NCI-H146 treated with DMSO at 0.1 percent for 48 hours (cell line): ENCODE results near the gene ALDOB.
A peak's percentile ranks its signal among the peaks of the same experiment; 100 is the strongest.

Experiments used
- DNase-seq: peaks from one replicate; lab custom pipeline; 2025; ENCODE audit not compliant: unreplicated experiment; lab: John Stamatoyannopoulos, UW

Gene ALDOB

DNA sequence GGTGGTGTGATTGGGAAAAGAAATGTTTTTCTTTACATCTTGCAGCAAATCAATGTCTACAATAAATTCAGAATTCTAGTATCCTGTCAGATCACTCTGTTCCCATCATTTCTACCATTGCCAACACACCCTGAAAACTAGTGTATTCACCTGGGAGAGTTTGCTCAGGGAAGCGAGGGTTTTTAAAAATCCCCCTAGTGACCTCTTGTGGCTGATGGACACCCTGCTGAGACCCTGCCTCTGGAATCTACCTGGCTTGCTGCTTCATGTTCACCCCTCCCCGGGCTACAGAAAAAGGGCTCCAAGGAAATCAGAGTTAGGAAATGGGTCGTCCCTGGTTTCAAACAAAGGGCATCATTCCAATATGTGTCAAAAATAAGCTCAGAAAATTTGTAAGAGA lies 21.4 kb upstream of the ALDOB start:
- DNase-seq, result no peak

DNA sequence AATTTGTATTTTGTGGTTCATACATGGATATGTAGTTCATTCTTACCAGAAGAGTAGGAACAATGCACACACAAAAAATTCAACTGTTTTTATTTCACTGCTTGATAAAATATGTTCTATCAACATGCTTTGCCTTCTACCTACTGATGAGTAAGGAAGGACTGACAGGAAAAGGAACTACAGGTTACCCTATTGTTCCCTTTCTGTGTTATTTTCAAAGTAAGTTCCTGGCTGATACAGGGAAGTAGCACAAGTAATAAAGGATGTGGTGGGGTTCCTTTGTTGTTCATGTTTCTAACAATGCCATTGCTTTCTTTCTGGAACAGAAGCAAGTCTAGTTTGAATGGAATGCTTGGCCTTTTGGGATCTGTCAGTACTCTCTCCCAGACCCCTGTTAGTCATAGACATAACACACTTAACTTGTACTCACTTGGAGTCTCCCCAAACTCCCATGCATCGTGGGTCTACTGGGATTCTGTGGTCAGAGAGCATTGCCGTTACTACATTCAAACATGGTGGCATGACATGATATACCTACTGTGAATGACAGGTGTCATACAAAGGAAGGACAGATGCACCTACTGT lies 20.2 kb upstream of the ALDOB start:
- no peak for DNase-seq

DNA sequence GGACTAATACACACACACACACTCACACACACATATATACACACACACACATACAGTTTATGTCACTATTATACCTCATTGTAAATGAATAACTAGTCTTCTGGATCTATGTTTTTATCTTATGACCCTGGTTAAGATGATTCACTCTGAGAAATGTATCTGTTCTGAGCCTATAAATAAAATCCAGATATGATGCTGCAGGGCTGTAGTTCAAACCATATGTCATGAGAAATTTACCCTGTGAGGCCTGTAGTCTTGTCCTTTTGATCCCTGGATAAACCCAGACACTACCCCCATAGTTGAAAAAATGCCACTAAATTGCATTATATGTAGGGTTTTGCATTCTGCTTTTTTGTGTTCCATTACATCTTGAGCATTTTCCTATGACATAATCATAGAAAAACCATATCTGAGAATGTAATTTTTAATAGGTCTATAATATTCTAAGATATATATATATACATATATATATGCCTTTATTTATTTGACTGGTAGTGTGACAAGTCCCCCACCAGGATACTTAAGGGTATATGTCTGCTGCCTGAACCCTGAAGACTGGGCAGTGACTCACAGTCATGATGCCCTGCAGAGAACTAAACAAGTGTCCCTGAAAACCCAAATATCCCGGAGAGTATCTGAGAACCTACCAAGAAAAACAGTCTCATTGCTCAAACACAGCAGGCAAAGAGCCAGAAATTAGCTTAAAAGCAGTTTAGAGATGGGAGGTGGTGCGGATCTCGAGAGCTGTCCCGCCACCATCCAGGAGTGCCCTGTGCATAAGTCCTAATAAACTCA lies 18.4 kb upstream of the ALDOB start:
- no peak for DNase-seq

DNA sequence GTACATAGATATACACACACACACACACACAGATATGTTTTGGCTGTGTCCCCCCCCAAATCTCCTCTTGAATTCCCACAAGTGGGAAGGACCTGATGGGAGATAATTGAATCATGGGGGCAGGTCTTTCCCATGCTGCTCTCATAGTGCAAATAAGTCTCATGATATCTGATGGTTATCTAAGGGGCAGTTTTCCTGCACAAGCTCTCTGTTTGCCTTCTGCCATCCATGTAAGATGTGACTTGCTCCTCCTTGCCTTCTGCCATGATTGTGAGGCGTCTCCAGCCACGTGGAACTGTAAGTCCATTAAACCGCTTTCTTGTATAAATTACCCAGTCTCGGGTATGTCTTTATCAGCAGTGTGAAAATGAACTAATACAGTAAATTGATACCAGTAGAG lies 15.9 kb upstream of the ALDOB start:
- DNase-seq, result no peak

DNA sequence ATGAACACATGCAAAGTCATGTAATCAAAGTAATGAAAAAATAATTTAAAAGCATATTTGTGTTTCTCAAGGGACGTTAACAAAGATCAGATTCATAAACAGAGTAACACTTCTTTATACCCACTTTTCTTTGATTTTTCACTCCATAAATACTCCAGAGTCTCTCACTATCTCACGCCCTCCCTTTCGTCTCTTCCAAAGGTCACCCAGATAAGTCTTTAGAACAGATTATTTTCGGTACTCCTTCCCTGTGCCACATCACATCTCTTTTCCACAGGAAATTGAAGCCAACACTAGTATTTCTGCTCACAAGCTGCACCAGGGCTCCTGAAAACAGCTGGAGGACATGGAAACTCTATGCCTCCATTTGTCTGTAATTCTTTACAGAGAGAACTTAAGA lies 15.4 kb upstream of the ALDOB start:
- no peak for DNase-seq

DNA sequence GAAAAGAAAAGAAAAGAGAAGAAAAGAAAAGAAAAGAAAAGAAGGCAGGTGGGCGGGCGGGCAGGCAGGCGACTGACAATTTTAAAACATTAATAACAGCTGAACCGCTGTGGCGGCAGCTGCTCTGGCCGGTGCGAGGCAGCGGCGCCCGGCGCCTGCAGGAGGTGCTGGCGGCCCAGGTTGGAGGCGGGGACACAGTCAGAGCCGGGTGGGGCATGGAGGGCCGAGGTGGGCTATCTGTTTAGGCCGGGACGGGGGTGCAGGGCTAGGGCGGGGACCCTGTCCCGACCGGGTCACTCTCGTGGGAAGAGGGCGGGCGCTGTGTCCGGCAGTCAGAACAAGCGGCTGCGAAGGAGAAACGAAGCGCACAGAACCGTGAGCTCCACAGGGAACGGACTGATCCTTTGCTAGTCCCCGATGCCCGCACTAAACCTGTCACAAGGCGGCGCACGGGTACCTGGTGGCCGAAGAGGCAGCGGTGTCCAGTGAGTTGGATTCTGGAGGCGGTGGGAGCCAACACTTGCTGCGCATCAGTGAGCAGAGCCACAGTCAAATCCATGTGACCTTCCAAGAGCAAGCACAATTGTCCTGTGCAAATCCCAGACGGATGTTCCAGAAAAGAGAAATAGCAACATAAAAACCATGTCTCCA lies 13.6 kb upstream of the ALDOB start:
- DNase-seq, result peak; percentile 81

DNA sequence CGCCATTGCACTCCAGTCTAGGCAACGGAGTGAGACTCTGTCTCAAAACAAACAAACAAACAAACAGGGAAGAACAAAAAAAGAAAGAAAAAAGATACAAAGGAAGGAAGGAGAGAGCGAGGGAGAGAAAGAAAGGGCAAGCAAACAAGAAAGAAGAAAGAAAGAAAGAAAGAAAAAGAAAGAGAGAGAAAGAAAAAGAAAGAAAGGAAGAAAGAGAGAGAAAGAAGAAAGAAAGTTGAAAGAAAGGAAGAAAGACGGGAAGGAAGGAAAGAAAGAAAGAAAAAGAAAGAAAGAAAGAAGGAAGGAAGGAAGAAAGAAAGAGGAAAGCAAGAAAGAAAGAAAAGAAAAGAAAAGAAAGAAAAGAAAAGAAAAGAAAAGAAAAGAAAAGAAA lies 13.1 kb upstream of the ALDOB start:
- no peak for DNase-seq

DNA sequence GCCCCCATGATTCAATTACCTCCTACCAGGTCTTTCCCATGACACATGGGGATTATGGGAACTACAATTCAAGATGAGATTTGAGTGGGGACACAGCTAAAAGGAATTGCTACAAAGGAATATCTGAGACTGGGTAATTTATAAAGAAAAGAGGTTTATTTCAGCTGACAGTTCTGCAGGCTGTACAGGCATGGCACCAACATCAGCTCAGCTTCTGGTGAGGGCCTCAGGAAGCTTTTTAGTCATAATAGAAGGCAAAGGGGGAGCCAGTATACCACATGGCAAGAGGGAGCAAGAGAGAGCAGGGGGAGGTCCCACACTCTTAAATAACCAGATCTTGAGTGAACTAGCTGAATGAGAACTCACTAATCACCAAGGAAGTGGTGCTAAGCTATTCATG lies 11.2 kb upstream of the ALDOB start:
- DNase-seq, result no peak

DNA sequence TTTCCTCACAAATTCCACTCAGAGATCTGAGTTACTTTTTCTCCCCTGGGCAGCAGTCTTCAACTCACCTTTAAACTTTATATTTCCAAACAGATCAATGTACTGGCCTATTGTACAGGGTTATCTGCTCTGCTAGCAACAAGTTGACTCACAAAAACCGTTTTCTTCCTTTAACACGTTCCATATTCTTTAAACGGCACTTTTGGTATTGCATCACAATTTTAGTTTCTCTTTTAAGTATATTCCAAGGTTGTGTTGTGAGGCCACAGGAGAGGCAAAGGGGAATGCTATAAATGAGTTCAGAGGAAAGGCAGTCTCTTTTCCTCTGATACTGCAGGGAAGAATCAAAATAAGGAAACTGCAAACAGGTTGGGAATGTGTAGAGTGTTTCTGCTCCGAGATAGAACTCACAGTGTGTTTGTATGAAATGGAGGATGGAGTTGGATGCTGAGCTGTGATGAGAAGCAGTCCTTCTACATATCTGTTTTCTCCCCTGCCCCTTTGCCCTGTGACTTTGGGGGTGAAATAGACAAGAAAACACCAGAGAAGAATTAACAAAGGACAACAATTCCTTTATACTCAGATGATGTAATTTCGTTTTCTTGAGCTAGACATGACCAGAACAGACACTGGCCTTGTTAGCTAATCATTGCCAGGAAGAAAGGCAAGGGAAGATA lies 9.9 kb upstream of the ALDOB start:
- no peak for DNase-seq

DNA sequence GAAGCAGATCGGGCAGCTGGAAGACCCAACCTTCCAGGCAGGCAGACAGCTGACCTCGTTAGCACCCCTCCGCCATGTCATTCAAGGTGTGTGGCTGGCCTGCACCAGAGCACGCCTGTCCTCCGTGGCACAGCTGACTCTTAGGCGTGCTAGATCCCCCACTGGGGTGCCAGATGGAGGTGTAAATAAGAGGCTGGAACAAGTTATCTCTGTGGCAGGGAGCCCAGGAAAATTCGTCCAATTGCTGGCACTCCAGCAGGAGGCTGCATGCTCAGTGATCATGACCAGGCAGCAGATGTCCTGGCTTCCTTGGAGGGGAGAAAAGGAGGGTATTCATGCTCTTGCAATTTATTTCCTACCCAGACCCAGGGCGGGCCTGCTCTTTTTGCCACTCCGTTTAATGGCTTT lies 7.8 kb upstream of the ALDOB start:
- peak; percentile 4 for DNase-seq

DNA sequence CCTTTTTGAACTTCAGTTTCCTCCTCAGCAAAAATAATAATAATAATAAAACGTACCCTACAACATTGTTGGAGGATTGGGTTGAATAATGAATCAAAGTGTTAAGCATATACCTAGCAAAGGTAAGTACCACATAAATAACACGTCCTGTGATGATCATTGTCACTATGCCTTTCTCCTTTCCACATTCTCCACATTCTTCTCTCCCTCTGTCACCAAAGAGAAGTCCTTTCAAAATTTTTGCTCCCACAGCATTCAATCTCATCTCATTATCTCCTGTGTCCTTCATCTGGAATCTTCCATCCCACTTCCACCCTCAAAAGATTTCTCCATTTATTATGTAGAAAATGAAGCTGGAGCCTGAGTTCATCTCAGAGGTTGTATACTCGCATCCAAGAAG lies 7.2 kb upstream of the ALDOB start:
- DNase-seq, result no peak

DNA sequence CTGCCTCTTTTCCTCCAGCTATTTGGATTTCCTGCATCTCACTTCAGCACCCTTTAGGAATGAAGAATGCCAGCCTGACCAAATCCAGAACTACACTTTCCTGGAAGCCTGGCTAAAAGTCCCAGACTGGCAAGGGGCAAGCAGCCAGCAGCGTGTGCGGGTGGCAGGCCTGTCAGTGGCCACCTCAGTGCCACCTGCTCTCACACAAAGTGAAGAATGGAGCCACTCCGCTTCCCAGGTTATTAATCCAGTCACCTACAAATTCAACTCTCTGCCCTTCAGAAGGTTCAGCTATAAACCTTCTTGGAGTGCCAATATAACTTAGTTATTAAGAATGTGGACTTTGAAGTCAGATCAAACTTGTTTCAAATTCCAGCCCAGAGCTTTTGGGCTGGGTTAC lies 6.7 kb upstream of the ALDOB start:
- DNase-seq, result no peak

DNA sequence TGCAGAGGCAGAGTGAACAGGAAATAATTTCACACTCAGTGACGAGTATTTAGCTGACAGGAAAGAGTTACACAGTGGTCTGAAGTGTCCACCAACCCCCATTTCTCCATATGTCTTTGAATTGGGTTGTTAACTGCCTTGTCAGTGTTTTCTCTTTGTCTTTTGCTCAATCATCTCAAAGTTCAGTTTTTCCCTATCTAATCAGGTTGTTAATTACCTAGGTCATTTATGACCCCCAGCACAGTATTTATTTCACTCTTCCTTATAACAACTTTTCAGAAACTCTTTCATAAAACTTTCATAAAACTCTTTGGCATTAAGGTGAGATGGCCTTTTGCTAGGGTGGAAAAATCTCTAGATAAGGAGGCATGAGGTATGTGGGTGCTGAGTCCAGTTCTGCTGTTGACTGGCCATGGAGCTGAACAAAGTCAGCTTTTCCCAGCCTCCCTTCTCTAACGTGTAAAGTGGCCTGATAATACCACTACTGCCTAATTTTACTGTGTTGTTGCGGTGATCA lies 5.2 kb upstream of the ALDOB start:
- DNase-seq, result no peak

DNA sequence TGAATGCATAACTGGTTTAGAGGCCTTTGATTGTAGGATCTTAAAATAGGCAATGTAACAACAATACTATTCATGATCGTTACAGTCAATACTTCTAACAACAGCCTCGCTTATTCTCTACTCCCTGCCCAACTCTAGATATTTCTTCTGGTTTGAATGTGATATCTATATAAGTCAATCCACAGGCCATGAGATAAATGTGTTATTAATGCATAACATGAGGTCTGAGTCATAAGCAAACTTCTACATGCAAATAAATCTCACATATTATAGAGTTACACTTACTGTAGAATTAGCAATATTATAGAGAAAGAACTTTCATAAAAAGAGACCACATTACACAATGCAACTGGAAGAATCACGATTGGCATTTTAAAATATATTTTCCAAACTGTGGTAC lies 2.9 kb upstream of the ALDOB start:
- DNase-seq, result no peak

DNA sequence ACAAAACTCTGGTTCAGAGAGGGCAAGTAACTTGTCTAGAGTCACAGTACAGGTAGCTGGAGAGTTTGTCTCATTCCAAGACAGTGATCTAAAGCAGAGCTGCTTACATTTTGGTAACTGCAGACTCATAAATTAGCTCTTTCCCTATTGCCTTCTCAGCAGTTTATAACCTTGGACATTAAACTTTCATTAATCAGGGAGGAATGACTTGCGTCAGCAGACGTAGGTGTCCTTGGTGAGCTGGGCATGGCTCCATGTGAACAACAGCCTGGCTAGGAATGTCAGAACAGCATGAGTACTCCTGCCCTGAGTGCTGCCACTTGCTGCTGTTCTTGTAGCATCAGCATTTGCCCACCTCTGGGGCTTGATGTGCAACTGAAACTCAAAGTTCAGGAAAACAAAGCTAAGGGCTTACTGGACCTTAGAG lies 2.2 kb upstream of the ALDOB start:
- DNase-seq, result no peak

DNA sequence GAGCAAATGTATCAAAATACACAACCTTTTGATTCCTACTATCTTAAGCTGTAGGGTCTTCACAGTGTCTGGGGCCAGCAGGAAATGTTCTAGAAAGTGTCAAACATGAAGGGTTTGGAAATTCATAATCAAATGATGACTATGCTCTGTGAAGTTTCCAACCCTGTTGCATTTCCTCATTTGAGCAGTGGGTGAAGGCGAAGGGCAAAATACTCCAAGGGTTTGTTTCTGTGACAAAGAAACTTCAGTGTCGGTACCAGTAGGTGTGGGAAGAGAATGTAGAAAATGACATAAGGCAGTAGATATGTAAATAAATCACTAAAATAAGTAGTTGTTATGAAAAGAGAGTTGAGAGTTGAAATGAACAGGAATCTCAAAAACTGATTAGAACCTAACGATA lies 576 bp downstream of the ALDOB start:
- DNase-seq, result no peak

DNA sequence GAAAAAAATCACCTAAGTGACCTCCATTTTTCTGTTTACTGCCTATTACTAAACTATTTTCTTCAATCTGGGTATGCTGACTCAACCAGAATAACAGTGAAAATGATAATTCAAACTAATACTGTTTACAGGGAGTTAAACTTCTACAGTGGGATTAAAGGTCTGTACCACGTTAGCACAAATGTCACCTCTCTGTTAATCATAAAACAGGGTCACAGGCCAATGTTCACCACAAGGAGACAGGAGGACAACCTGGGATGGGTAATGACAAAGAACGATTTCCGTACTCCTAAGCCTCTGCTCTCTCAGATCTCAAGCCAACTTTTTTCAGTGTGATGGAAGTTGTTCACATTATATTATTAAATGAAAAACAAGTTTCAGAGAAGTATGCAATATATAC lies 2.3 kb downstream of the ALDOB start:
- DNase-seq, result no peak

DNA sequence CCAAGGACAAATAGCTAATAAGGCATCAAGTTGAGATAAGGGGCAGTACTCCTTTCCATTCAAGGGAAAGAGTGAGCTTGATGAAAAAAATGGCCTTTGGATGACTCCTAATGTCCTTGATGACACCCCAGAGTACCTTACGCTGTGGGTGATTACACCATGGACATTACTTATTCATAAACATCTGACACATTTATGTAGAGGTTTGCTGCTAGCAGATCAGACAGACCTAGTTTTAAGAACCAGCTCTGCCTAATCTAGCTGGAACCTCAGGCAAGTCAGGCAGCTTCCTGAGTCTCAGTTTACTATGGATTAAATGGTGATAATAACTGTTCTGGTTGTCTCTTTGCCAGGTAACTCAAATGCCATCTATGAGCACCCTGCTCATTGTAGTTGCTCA lies 2.8 kb downstream of the ALDOB start:
- DNase-seq, result no peak

DNA sequence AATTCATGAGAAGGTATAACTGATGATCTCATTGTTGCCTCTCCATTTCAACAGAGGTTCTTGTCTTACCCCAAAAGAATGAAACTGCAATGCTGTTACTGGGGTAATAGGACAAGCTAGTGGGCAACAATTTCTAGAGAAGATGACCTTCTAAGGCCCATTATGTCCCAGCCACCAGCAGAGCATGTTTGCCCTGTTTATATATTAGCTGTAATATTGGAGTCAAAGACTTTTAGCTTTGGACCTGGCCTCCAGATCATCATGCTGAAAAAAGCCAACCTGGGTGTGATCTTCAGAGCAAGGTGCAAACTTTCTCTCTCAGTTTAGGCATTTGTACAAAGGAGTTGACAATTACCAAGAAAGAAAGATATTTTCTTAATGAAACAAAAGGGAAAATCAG lies 3.4 kb downstream of the ALDOB start:
- no peak for DNase-seq

DNA sequence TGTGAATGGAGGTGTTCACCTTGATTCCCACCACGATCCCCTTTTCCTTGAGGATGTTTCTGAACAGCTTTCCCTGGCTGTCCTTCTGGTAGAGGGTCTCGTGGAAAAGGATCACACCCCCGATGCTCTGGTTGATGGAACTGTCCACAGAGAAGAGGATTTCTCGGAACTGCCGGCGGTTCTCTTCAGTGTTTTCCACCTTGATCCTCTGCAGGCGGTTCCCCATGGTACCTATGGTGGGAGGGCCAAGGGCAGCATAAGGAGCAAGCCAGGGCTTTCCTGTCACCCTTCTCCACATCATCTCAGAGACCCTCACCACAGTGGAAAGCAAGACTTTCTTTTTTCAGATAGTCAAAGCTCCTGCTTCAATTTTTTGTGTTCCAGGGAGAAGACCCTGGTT lies 5.8 kb downstream of the ALDOB start:
- no peak for DNase-seq

DNA sequence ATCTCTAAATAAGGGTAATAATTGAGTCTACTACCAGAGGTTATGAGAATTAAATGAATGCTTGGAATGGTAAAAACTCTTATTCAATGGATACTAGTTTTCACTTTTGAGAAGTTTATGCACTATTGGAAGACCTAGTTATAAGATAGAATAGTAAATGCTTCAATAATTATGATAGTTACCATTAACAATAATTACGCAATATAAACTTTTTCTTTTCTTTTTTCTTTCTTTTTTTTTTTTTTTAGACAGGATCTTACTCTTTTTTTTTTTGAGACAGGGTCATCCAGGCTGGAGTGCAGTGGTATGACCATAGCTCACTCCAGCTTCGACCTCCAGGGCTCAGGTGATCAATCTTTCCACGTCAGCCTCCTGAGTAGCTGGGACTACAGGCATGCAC lies 6.7 kb downstream of the ALDOB start:
- no peak for DNase-seq
